ENCODE results near the gene DNAJA2. TPM values are rescaled to one million over a fixed set of nuclear protein-coding genes. Genes with fewer than 3 reads are reported as not detected.

Gene DNAJA2
- total and polyA plus RNA-seq, 2 of the 4 experiments (the other 2 are of a cell fraction) = 18.6 to 53.9 TPM

DNA sequence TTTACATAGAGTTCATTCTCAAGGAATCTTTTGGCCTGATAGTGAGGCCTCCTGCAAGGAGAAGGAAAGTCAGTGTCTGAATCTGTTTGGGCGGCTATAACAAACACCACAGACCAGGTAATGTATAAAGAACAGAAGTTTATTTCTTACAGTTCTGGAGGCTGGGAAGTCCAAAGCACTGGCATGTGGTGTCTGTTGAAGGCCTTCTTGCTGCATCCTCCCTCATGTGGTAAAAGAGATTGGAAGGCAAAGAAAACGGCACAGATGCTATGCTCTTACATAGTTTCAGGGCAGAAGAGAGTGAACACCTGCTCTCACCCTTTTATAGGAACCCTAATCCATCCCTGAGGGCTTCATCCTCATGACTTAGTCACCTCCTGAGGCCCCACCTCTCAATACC lies 31.2 kb upstream of the DNAJA2 start:
- no peaks in the 10 kb centered on the region for H3K9me3 ChIP-seq (ENCODE audit: control insufficient read depth, insufficient read depth, low read length)
- no peak overlapping the region for H3K4me3 ChIP-seq (ENCODE audit: insufficient read depth, low read depth, low read length)
- no peaks in the 10 kb centered on the region for H4K20me1 ChIP-seq (ENCODE audit: insufficient read depth, low read length)
- WGBS, 2 experiments (ENCODE audit: extremely low coverage in 2 of 2, insufficient read length in 1 of 2) = no CpG with 5 or more reads among the region's 2 CpGs
- H4K8ac ChIP-seq (ENCODE audit: low read depth in 2 of 2, low read length in 2 of 2) = no peak overlapping the region
- no peaks in the 10 kb centered on the region for H3K9me1 ChIP-seq (ENCODE audit: insufficient read depth, low read length)
- no peaks in the 10 kb centered on the region for H3K36me3 ChIP-seq (ENCODE audit: control insufficient read depth, insufficient read depth, low read length)
- no peak overlapping the region for H2BK5ac ChIP-seq (ENCODE audit: low read depth, low read length, poor library complexity, severe bottlenecking)
- no peak for ATAC-seq (ENCODE audit: low read depth)
- intact Hi-C loops (cut with micrococcal nuclease) = no loop called here
- no peak overlapping the region for H2AK9ac ChIP-seq (replicated peaks; ENCODE audit: low read depth, low read length, poor library complexity)
- no peak overlapping the region for H3K14ac ChIP-seq (replicated peaks; ENCODE audit: low read depth, low read length)
- no peak overlapping the region for H2AFZ ChIP-seq (replicated peaks; ENCODE audit: low read length, poor library complexity)
- in situ Hi-C loops (cut with MboI; ENCODE audit: low sequenced_read_pairs) = no loop called here
- no peak for TF ChIP-seq RAD21 (IDR thresholded peaks at IDR 0.05; ENCODE audit: low read length)
- no peak for TF ChIP-seq FOS (IDR thresholded peaks at IDR 0.05; ENCODE audit: low read depth, low read length)
- TF ChIP-seq RCOR1 (IDR thresholded peaks at IDR 0.05; ENCODE audit: insufficient replicate concordance, low read length) = no peak
- TF ChIP-seq, protein P1, sequence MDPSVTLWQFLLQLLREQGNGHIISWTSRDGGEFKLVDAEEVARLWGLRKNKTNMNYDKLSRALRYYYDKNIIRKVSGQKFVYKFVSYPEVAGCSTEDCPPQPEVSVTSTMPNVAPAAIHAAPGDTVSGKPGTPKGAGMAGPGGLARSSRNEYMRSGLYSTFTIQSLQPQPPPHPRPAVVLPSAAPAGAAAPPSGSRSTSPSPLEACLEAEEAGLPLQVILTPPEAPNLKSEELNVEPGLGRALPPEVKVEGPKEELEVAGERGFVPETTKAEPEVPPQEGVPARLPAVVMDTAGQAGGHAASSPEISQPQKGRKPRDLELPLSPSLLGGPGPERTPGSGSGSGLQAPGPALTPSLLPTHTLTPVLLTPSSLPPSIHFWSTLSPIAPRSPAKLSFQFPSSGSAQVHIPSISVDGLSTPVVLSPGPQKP (IDR thresholded peaks at IDR 0.05; ENCODE audit: borderline replicate concordance, low read depth, low read length) = no peak
- TF ChIP-seq POLR2A (IDR thresholded peaks at IDR 0.05; ENCODE audit: low read depth, low read length) = no peak
- no peak for TF ChIP-seq MAZ (IDR thresholded peaks at IDR 0.05; ENCODE audit: borderline replicate concordance, low read depth, low read length)
- TF ChIP-seq SMC3 (IDR thresholded peaks at IDR 0.05; ENCODE audit: low read depth, low read length) = no peak
- TF ChIP-seq RFX5 (IDR thresholded peaks at IDR 0.05; ENCODE audit: low read depth, low read length) = no peak
- no peak for TF ChIP-seq MAFK (IDR thresholded peaks at IDR 0.05; ENCODE audit: low read depth, low read length)
- no peak for TF ChIP-seq CHD1 (IDR thresholded peaks at IDR 0.05; ENCODE audit: low read depth, low read length)
- no peak for TF ChIP-seq MXI1 (IDR thresholded peaks at IDR 0.05; ENCODE audit: borderline replicate concordance, low read depth, low read length)
- TF ChIP-seq, protein P2, sequence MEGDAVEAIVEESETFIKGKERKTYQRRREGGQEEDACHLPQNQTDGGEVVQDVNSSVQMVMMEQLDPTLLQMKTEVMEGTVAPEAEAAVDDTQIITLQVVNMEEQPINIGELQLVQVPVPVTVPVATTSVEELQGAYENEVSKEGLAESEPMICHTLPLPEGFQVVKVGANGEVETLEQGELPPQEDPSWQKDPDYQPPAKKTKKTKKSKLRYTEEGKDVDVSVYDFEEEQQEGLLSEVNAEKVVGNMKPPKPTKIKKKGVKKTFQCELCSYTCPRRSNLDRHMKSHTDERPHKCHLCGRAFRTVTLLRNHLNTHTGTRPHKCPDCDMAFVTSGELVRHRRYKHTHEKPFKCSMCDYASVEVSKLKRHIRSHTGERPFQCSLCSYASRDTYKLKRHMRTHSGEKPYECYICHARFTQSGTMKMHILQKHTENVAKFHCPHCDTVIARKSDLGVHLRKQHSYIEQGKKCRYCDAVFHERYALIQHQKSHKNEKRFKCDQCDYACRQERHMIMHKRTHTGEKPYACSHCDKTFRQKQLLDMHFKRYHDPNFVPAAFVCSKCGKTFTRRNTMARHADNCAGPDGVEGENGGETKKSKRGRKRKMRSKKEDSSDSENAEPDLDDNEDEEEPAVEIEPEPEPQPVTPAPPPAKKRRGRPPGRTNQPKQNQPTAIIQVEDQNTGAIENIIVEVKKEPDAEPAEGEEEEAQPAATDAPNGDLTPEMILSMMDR (conservative IDR thresholded peaks at IDR 0.05; ENCODE audit: low read depth, low read length) = no peak
- TF ChIP-seq NFE2L2 (IDR thresholded peaks at IDR 0.05; ENCODE audit: low read depth, low read length) = no peak
- TF ChIP-seq BHLHE40 (IDR thresholded peaks at IDR 0.05; ENCODE audit: low read depth, low read length) = no peak
- no peak for TF ChIP-seq CEBPB (IDR thresholded peaks at IDR 0.05; ENCODE audit: low read depth, low read length)
- TF ChIP-seq, protein P3, sequence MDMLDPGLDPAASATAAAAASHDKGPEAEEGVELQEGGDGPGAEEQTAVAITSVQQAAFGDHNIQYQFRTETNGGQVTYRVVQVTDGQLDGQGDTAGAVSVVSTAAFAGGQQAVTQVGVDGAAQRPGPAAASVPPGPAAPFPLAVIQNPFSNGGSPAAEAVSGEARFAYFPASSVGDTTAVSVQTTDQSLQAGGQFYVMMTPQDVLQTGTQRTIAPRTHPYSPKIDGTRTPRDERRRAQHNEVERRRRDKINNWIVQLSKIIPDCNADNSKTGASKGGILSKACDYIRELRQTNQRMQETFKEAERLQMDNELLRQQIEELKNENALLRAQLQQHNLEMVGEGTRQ (IDR thresholded peaks at IDR 0.05; ENCODE audit: low read depth, low read length) = no peak
- no peak for DNase-seq
- no peak overlapping the region for H3K9ac ChIP-seq (ENCODE audit: low read depth, low read length)
- H3K23ac ChIP-seq (ENCODE audit: low read depth, low read length) = no peak overlapping the region
- H2BK15ac ChIP-seq (ENCODE audit: low read depth, low read length) = no peak overlapping the region
- no peak overlapping the region for H2AK5ac ChIP-seq (ENCODE audit: low read depth, low read length)
- no peak overlapping the region for H3K56ac ChIP-seq (ENCODE audit: extremely low read depth, insufficient read depth, low read length)
- H2BK20ac ChIP-seq (ENCODE audit: low read depth, low read length) = no peak overlapping the region
- H3K4me2 ChIP-seq (ENCODE audit: low read depth, low read length) = no peak overlapping the region
- no peak overlapping the region for H4K5ac ChIP-seq (ENCODE audit: low read depth, low read length)
- POLR2A ChIA-PET (ENCODE audit: unreplicated experiment) = no interaction called here
- H3K4ac ChIP-seq (ENCODE audit: low read depth, low read length) = no peak overlapping the region
- CTCF ChIA-PET = interaction anchor here (1.0 kb wide), 1 partner anchor 15 kb away, joined by 3 read pairs; no protein-coding TSS in a partner anchor
- no peak overlapping the region for H3K18ac ChIP-seq (ENCODE audit: low read depth, low read length)
- no TSS peak for BruUV-seq (replicated peaks)
- peaks cover 2% of the 10 kb centered on the region; the same call in 1 of the 2 replicates for H3K4me1 ChIP-seq (ENCODE audit: control insufficient read depth, insufficient read depth, low read length)
- H3K27ac ChIP-seq (ENCODE audit: insufficient read depth, low read length) = no peak overlapping the region
- H2BK120ac ChIP-seq (ENCODE audit: low read depth, low read length) = no peak overlapping the region
- peaks cover 2% of the 10 kb centered on the region; the same call in 1 of the 2 replicates for H3K27me3 ChIP-seq (ENCODE audit: control insufficient read depth, insufficient read depth, low read length)
- dilution Hi-C loops (cut with HindIII; ENCODE audit: low sequenced_read_pairs, unreplicated experiment) = no loop called here
- no peak overlapping the region for H4K91ac ChIP-seq (ENCODE audit: insufficient read depth, low read depth, low read length)
- H3K79me1 ChIP-seq (ENCODE audit: low read depth in 1 of 2, low read length in 2 of 2) = no peaks in the 10 kb centered on the region
